ENCODE results near the gene GPR135.

GPR135 gene

DNA sequence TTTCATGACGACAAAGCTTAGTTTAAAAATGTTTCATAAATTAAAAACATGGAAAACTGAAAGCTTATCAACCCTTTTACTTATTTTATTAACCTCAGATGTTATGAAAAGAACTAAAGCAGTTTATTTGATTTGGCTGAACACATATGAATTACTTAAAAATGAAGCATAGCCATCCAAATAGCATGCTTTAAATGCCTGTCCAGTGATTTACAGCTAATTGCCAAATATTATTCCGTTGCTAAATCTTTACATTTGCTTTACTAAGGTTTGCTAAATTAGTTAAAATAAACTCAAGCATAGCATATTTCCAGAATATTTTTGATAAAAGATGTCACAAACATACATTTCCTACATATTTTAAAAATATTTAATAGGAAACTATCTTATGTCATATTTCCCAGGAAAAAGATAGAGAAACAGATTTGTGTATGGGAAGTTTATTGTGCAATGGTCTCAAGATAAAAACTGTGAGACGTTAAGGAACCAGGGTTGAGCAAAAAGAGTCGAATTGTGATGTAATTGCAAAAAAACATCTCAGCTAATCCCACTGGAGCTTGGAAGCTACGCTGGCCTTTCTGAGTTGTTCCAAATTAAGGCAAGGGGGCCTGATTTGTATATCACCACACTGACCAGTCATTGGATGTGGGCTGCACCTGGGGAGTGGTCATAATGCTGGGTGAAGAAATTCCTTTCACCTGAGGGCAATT lies 25.8 kb downstream of the GPR135 start:
- TF ChIP-seq, protein P1, sequence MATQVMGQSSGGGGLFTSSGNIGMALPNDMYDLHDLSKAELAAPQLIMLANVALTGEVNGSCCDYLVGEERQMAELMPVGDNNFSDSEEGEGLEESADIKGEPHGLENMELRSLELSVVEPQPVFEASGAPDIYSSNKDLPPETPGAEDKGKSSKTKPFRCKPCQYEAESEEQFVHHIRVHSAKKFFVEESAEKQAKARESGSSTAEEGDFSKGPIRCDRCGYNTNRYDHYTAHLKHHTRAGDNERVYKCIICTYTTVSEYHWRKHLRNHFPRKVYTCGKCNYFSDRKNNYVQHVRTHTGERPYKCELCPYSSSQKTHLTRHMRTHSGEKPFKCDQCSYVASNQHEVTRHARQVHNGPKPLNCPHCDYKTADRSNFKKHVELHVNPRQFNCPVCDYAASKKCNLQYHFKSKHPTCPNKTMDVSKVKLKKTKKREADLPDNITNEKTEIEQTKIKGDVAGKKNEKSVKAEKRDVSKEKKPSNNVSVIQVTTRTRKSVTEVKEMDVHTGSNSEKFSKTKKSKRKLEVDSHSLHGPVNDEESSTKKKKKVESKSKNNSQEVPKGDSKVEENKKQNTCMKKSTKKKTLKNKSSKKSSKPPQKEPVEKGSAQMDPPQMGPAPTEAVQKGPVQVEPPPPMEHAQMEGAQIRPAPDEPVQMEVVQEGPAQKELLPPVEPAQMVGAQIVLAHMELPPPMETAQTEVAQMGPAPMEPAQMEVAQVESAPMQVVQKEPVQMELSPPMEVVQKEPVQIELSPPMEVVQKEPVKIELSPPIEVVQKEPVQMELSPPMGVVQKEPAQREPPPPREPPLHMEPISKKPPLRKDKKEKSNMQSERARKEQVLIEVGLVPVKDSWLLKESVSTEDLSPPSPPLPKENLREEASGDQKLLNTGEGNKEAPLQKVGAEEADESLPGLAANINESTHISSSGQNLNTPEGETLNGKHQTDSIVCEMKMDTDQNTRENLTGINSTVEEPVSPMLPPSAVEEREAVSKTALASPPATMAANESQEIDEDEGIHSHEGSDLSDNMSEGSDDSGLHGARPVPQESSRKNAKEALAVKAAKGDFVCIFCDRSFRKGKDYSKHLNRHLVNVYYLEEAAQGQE (IDR thresholded peaks at IDR 0.05; ENCODE audit: insufficient read depth in 1 of 2, low read depth in 2 of 2, low read length in 2 of 2), result no peak
- TF ChIP-seq TAF1 (IDR thresholded peaks at IDR 0.05; ENCODE audit: borderline replicate concordance, insufficient read depth, low read length) (no peak), SIN3A (IDR thresholded peaks at IDR 0.05; ENCODE audit: borderline replicate concordance, insufficient read depth, low read length) (no peak), POLR2AphosphoS5 (IDR thresholded peaks at IDR 0.05; ENCODE audit: low read depth, low read length) (no peak), FOXP2 (optimal IDR thresholded peaks at IDR 0.05; ENCODE audit: borderline replicate concordance, extremely low read depth, extremely low read length, insufficient read depth) (no peak)

DNA sequence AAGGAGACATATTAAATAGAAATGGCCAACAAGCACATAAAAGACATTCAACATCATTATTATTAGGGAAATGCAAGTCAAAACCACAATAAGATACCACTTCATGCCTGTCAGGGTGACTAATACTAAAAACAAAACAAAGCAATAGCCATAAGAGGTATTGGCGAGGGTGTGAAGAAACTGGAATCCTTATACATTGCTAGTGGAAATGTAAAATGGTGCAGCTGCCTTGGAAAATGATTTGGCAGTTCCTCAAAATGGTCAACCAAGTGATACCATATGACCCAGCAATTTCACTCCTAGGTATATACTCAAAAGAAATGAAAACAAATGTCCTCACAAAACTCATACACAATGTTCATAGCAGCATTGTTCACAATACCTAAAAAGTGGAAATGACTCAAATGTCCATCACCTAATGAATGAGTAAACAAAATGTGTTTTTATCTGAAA lies 27.0 kb downstream of the GPR135 start:
- TF ChIP-seq, protein P1 (IDR thresholded peaks at IDR 0.05; ENCODE audit: insufficient read depth in 1 of 2, low read depth in 2 of 2, low read length in 2 of 2), result no peak
- TF ChIP-seq SIN3A (IDR thresholded peaks at IDR 0.05; ENCODE audit: borderline replicate concordance, insufficient read depth, low read length) (no peak), FOXP2 (optimal IDR thresholded peaks at IDR 0.05; ENCODE audit: borderline replicate concordance, extremely low read depth, extremely low read length, insufficient read depth) (no peak), TAF1 (IDR thresholded peaks at IDR 0.05; ENCODE audit: borderline replicate concordance, insufficient read depth, low read length) (no peak), POLR2AphosphoS5 (IDR thresholded peaks at IDR 0.05; ENCODE audit: low read depth, low read length) (no peak)

DNA sequence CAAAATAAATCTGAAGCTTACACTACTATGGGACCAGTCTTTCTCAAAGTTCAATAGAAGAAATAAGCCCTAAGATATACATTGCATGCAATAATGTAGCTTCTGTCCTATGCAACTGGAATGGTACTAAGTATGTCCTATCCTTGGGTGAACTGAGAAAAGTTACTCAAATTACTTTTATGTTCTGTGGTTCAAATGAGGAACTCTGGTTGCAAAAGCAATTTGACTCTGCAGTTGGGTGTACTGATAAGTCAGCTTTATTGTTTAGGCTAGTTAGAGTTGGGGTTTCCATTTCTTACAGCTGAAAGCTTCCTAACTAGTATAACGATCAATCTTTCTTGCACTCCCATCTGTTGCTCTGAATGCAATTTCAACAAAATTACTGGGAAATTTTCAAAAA lies 29.2 kb downstream of the GPR135 start:
- TF ChIP-seq POLR2AphosphoS5 (IDR thresholded peaks at IDR 0.05; ENCODE audit: low read depth, low read length), result no peak
- TF ChIP-seq, protein P1 (IDR thresholded peaks at IDR 0.05; ENCODE audit: insufficient read depth in 1 of 2, low read depth in 2 of 2, low read length in 2 of 2), result no peak
- TF ChIP-seq SIN3A (IDR thresholded peaks at IDR 0.05; ENCODE audit: borderline replicate concordance, insufficient read depth, low read length), result no peak
- TF ChIP-seq TAF1 (IDR thresholded peaks at IDR 0.05; ENCODE audit: borderline replicate concordance, insufficient read depth, low read length), result no peak
- no peak for TF ChIP-seq FOXP2 (optimal IDR thresholded peaks at IDR 0.05; ENCODE audit: borderline replicate concordance, extremely low read depth, extremely low read length, insufficient read depth)

DNA sequence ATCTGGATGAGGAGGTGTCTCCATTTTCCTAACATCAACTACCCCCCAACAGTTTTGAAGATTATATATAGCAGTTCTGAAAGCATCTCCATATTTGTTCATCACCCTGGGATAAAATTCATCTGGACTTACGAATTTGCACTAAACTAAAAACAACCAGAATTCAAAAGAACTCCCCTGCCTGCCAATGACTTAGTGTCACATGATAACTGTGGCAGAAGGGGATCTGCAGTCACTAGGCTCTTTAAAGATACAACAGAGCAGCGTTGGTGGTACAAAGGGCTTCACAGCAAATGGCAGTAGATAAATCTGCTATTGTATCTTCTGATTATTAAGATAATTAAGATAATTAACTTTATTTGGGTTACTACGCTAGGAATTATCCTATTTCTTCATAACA lies 30.1 kb downstream of the GPR135 start:
- no peak for TF ChIP-seq TAF1 (IDR thresholded peaks at IDR 0.05; ENCODE audit: borderline replicate concordance, insufficient read depth, low read length)
- TF ChIP-seq, protein P1 (IDR thresholded peaks at IDR 0.05; ENCODE audit: insufficient read depth in 1 of 2, low read depth in 2 of 2, low read length in 2 of 2), result no peak
- no peak for TF ChIP-seq POLR2AphosphoS5 (IDR thresholded peaks at IDR 0.05; ENCODE audit: low read depth, low read length)
- TF ChIP-seq FOXP2 (optimal IDR thresholded peaks at IDR 0.05; ENCODE audit: borderline replicate concordance, extremely low read depth, extremely low read length, insufficient read depth), result no peak
- TF ChIP-seq SIN3A (IDR thresholded peaks at IDR 0.05; ENCODE audit: borderline replicate concordance, insufficient read depth, low read length), result no peak

Data from PFSK-1 (cell line).